NCI-H345 (cell line): ENCODE data around the gene GYG1.

Experiments
- DNase-seq: peaks from one replicate; lab custom pipeline; 2025; lab: John Stamatoyannopoulos, UW

GYG1 gene

DNA sequence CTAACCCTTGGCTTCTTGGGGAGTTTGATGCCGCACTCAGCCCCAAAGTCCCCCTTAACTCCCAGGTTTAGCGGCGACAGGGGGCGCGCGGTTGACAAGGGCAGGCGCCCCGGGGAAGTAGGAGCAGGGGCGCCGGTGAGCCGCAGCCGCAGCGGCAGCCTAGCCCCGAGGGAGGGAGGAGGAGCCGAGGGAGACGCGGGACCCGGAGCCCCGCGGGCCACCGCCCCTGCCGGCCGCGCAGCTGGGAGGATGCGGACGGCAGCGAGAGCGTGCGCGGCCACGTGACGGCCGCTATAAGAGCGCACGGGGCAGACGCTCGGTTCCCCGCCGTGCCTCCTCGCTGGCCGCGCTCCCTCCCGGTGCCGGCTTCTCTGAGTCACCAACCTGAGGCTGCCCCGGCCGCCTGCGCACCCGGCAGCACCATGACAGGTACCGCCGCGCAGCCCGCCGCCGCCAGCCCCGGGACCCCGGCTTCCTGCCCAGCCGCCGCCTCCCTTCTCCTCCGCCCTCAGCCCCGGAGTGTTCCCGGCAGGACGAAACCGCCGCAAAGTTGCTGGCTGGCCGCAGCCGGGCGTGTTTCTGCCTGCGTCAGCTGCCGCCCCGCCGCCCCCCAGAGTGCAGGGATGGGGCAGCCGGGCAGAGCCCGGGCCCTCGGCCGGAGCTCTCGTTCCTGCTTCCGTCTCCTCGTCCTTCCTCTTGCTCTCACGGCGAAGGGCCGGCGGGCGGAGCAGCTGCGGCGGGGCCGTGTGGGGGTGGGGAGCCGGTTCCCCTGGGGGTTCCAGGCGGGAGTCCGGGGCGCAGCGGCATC, at the start of gene GYG1:
GYG1 (plus strand) TSS at position 322 of the 808 bp plus-strand sequence; CDS start at position 423, 101 bp downstream.
- DNase-seq: peak; percentile 74

DNA sequence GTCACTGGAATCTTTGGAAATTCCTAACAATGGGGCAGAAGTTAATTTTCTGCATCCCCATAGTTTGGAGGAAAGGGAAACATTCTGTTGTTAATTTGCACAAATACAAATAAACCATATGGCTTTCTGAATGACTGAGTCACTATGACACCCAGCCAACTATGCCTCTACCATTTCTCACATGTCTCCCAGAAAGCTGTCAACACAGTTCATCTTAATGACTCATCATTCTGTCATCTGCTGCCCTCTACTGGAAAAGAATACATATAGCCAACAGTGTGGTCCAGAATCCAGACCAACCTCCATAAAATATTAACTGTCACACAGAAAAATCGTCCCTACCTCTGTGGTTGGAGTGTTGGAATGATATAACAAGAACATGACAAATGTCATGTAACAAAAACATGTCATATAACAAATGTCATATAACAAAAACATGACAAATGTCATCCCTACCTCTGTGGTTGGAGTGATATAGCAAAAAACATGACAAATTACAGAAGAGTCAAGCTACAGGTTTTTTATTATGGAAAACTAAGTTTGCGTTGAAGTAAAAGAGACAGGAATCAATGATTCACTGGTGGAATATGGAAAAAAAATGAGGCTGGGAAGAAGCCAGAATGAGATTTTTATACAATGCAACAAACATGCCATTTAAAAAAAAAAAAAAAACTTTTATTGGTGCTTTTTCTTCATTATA, 47.7 kb upstream of the GYG1 start:
- peak; percentile 73 for DNase-seq

DNA sequence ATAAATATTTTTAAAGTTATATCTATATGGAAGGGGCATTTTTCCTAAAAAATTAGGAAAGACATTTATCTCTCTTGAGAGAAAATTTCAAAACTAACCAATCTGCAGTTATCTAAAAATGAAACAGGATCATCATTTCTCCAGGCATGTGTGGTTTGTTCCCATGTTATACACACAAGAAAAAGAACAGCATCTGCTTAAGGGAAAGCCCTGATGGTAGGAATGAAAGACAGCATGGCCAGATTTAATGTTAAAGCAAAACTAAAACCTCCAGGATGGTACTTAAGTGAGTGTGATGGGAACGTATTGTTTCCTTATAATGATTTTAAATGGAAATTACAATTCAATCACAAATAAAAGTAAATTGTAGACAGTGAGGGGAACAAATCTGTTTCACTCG, 46.2 kb upstream of the GYG1 start:
- no peak for DNase-seq

DNA sequence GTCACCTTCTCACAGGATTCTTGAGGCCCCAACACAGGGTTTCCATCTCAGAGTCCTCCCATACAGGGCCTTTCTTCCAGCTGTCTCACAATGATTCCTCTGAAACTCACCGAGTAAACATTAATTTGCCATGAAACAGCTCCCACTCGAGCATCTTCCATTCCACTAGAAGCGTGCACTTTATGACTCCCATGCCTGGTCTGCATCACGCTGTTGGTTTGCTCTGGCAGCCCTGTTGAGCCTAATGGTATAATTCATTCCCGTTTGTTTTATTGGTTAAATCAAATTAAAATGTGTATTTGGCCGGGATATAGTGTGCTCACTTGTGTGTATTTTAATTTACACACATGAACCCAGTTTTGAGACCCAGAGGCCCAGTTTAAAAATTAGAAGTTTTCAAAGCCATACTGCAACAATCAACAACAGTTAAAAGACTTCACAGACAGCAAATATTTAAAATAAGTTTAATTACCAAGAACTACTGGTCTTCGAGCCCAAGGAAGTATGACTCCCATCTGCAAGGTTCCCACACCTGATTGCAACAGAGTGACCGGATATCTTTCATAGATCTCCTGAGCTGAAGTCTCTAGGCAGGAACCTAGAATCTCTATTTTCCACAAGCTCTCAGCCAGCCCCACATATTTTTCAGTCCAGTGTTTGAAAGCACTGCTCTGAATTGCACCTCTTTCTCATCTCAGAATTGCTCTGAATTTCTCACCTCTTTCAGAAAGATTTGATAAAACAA, 42.3 kb upstream of the GYG1 start:
- DNase-seq: no peak

- no peak for DNase-seq
Measured at GRCh38 chr3:148950806-148951205, 40.5 kb upstream of the GYG1 start.

GRCh38 chr3:148951599-148952361, 39.6 kb upstream of the GYG1 start:
- DNase-seq: no peak

GRCh38 chr3:148953094-148953493, 38.2 kb upstream of the GYG1 start:
- no peak for DNase-seq

DNA sequence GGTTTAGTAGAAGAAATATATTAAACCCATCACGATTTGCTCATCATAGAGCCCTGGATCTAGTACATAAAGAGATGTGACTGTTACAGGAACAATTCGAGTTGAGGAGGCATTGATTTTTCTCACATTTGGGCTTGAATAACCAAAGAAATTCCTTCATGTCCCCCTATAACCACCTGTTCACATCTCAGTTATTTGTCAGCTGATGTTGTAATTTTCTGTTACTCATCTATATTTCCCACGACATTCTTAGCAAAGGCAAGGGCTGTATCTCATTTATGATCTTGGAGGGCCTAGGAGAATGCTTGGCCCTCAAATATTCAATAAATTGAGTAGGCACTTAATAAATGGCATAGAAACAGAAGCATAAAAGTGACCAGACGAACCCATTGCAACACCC, 36.4 kb upstream of the GYG1 start:
- DNase-seq: no peak

GRCh38 chr3:148955544-148956346, 35.6 kb upstream of the GYG1 start:
- DNase-seq: peak; percentile 8

GRCh38 chr3:148957586-148957985, 33.8 kb upstream of the GYG1 start:
- no peak for DNase-seq

GRCh38 chr3:148958696-148959095, 32.6 kb upstream of the GYG1 start:
- DNase-seq: no peak

DNA sequence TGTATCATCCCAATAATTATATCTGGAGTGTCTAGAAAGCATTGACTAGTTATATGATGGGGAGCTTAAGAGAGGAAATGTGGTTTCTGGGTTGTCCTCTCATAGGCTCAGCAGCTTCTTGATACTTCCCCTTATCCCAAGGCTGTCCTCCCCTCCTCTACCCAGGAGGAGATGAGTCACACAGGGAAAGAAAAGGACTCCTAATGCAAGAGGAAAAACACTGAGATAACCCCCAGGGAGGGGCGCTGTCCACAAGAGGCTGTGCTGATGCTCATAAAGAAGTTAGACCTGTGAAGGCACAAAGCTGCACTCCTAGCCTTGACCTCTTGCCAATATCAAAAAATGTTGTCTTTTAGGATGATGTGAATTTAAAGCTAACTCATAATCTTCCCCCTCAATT, 28.8 kb upstream of the GYG1 start:
- no peak for DNase-seq

GRCh38 chr3:148964809-148965208, 26.5 kb upstream of the GYG1 start:
- DNase-seq: no peak

DNA sequence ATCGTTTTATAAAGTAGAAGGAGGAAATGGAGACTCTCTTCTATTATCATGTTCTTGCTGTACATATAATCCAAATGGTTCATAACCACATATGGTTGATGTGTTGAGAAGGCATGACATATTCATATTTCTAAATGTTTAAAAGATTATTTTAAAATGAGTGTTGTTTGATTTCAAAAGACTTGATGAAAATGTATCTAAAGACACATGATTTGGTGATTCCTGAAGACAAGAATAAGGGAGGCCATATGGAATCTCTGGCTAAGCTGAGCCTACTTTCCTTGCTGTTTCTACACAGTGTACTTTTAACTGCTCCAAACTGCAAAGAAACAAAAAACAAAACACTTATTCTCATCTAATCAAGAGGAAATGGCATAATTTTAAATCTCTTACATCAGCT, 23.0 kb upstream of the GYG1 start:
- no peak for DNase-seq

GRCh38 chr3:148970271-148970670, 21.1 kb upstream of the GYG1 start:
- DNase-seq: no peak

DNA sequence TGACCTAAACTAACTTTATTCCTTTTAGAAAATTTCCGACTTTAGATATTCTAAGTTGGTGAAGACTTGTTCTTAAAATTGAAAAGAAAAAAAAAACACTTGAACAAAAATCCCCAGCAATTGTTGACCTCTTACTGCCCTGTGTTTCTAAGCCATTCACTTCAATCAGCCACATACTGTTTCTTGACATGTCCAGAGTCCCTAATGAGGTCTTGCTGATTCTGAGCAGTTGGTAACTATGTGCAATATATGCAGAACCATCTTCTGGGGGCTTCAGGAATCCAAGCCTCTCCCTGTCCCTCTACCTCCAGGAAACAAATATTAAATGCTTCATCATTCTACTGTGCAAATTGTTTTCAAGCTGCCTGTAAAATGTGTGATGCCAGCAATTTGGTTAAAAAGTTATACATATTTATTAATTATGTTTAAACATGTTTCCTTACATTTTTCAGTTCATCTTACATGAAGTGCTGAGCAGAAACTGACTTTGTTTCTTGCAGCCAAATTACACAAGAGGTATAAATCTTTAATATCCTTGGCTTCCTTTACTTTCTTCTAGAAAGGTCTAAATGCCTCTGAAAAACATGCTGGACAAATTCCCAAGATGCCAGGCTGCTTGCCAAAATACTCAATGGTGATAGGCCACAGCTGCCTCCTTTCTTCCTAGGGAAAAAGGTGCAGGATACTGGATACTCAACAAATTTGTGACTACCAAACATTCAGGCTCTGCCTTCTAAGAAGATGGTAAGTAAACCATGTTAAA, 19.8 kb upstream of the GYG1 start:
- DNase-seq: no peak

- no peak for DNase-seq
Measured at GRCh38 chr3:148974726-148975125, 16.6 kb upstream of the GYG1 start.

DNA sequence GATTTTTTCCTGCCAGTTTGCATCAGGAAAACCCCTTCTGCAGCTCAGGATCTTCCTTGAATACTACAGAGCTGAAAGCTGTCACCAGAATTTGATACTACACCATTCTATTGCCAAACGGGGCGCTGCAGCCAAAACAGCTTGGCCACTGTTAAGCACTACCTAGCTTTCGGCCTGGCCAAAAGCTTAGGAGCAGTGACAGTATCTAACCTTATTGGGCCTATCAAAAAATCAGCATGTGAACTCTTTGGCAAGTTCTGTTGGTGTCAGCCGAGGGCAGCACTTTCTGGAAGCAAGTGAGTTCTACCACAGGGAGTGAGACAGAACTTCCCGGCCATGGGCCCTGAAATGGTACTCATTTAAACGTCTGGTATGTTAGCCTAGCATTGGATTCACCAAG, 16.1 kb upstream of the GYG1 start:
- no peak for DNase-seq

- DNase-seq: no peak
Measured at GRCh38 chr3:148975696-148976095, 15.6 kb upstream of the GYG1 start.

DNA sequence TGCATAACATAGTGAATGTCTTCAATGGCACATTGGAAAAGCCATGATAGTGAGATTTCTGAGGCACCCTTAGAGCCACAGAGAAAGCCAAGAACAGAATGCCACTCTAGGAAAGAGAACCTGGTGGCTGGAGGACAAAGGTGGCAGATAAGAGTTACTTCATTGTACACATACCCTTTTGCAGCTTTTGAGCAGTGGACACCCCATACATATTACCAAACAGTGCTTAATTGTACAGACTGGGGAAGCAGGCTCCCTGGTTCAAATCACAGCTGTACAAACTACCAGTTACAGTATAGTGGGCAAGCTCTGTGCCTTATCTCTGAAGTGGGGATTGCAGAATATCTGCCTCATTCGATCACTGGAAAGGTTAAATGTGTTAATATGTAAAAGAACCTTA, 10.1 kb upstream of the GYG1 start:
- no peak for DNase-seq
